Tibial nerve (tissue), 4 donors: ENCODE results near the gene GTF2F2.

Source experiments
- EP300 ChIP-seq, 2 donors: sonication (generic); formaldehyde crosslinking; IDR thresholded peaks; one replicate each; pipeline ENCODE4 v1.6.1; 2017; ENCODE audit warnings: antibody characterized with exemption in 2 of 2, mild to moderate bottlenecking in 1 of 2
- TF ChIP-seq, protein P1 (sequence below), 5 experiments: fragments of 200-600 bp in 3 of 5; fragments of 450-650 bp in 2 of 5; sonication (generic) in 3 of 5; IDR thresholded peaks; one replicate each; pipeline ENCODE4 v1.5.1; 2016 to 2019; ENCODE audit warnings: antibody characterized with exemption in 5 of 5, mild to moderate bottlenecking in 3 of 5, moderate library complexity in 2 of 5

- TF ChIP-seq, protein P1, sequence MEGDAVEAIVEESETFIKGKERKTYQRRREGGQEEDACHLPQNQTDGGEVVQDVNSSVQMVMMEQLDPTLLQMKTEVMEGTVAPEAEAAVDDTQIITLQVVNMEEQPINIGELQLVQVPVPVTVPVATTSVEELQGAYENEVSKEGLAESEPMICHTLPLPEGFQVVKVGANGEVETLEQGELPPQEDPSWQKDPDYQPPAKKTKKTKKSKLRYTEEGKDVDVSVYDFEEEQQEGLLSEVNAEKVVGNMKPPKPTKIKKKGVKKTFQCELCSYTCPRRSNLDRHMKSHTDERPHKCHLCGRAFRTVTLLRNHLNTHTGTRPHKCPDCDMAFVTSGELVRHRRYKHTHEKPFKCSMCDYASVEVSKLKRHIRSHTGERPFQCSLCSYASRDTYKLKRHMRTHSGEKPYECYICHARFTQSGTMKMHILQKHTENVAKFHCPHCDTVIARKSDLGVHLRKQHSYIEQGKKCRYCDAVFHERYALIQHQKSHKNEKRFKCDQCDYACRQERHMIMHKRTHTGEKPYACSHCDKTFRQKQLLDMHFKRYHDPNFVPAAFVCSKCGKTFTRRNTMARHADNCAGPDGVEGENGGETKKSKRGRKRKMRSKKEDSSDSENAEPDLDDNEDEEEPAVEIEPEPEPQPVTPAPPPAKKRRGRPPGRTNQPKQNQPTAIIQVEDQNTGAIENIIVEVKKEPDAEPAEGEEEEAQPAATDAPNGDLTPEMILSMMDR (IDR thresholded peaks at IDR 0.05) = no peak
- no peak for TF ChIP-seq EP300 (IDR thresholded peaks at IDR 0.05)
Observed at GRCh38 chr13:45249662-45250061, 129.4 kb downstream of the GTF2F2 start.
